SK-N-SH (cell line): Measurements from ENCODE around the gene HIVEP2. TPM values are rescaled to one million over a fixed set of nuclear protein-coding genes. Genes with fewer than 3 reads are reported as not detected.
A peak's percentile ranks its signal among the peaks of the same experiment; 100 is the strongest.

Experiments used
- CTCF ChIA-PET: fragments of 300-600, 350-600 bp; formaldehyde crosslinking; extraction: SDS; loops from one replicate; lab custom pipeline; 2021; lab: Yijun Ruan, JAX
- POLR2A ChIA-PET: fragments of 350-600 bp; sonication (Branson Sonifier 250); formaldehyde crosslinking; extraction: SDS; loops from one replicate; lab custom pipeline; 2020; ENCODE audit warnings: antibody characterized with exemption, inconsistent platforms; lab: Yijun Ruan, JAX
- DNase-seq: peaks from one replicate; pipeline ENCODE4 v3.0.0; 2012
- H2AFZ ChIP-seq: fragments of 200-600 bp; sonication (generic); 2 replicates; pipeline ENCODE4 v1.8.1; 2016; ENCODE audit warnings: antibody characterized with exemption, mild to moderate bottlenecking, low read depth
- H3F3A ChIP-seq: fragments of 200-600 bp; sonication (generic); replicated peaks from 2 replicates; pipeline ENCODE3; 2016; ENCODE audit warnings: antibody characterized with exemption, mild to moderate bottlenecking; ENCODE audit not compliant: insufficient read depth
- H3K27ac ChIP-seq, 2 experiments: fragments of 200-500 bp in 1 of 2; fragments of 200-600 bp in 1 of 2; sonication (Bioruptor generic) in 1 of 2; sonication (generic), shearing (Covaris generic) in 1 of 2; 2 replicates each; pipeline versions ENCODE4 v1.5.1 to v1.6.1; 2014 to 2016; ENCODE audit warnings: low read depth in 2 of 2, inconsistent platforms in 1 of 2, low read length in 1 of 2, mild to moderate bottlenecking in 1 of 2, mixed read lengths in 1 of 2
- H3K27me3 ChIP-seq: fragments of 200-600 bp; sonication (generic), shearing (Covaris generic); 2 replicates; pipeline ENCODE4 v1.6.1; 2016; ENCODE audit warnings: mixed run types; ENCODE audit not compliant: insufficient read depth
- H3K36me3 ChIP-seq, 2 experiments: fragments of 200-500 bp in 1 of 2; fragments of 200-600 bp in 1 of 2; sonication (Bioruptor generic) in 1 of 2; sonication (generic) in 1 of 2; replicated peaks in 1 of 2; 2 replicates each; pipeline versions ENCODE3 to v1.5.1; 2014 to 2016; ENCODE audit warnings: low read length in 1 of 2, mild to moderate bottlenecking in 1 of 2; ENCODE audit not compliant: insufficient read depth in 2 of 2, control insufficient read depth in 1 of 2
- H3K4me1 ChIP-seq, 2 experiments: fragments of 200-500 bp in 1 of 2; fragments of 200-600 bp in 1 of 2; sonication (Bioruptor generic) in 1 of 2; sonication (generic), shearing (Covaris generic) in 1 of 2; 2 replicates each; pipeline versions ENCODE4 v1.5.1 to v1.6.1; 2014 to 2016; ENCODE audit warnings: low read depth in 1 of 2, low read length in 1 of 2, mixed run types in 1 of 2; ENCODE audit not compliant: insufficient read depth in 2 of 2, control insufficient read depth in 1 of 2
- H3K4me2 ChIP-seq: fragments of 200-600 bp; sonication (generic), shearing (Covaris generic); 2 replicates; pipeline ENCODE4 v1.6.1; 2017; ENCODE audit warnings: mixed run types
- H3K4me3 ChIP-seq, 2 experiments: fragments of 200-500 bp in 1 of 2; fragments of 200-600 bp in 1 of 2; sonication (Bioruptor generic) in 1 of 2; sonication (generic), shearing (Covaris generic) in 1 of 2; 2 replicates each; pipeline versions ENCODE4 v1.5.1 to v1.8.1; 2014 to 2016; ENCODE audit warnings: low read depth in 2 of 2, inconsistent platforms in 1 of 2, low read length in 1 of 2, mild to moderate bottlenecking in 1 of 2, mixed read lengths in 1 of 2, moderate library complexity in 1 of 2
- H3K79me2 ChIP-seq: fragments of 200-600 bp; sonication (generic); 2 replicates; pipeline ENCODE4 v1.8.1; 2017; ENCODE audit warnings: mild to moderate bottlenecking; ENCODE audit not compliant: insufficient read depth
- H3K9ac ChIP-seq: fragments of 200-600 bp; sonication (generic); 2 replicates; pipeline ENCODE4 v1.6.1; 2017; ENCODE audit warnings: mixed run types
- H3K9me2 ChIP-seq: fragments of 200-600 bp; sonication (generic); 2 replicates; pipeline ENCODE4 v1.6.1; 2017; ENCODE audit warnings: mixed run types
- H3K9me3 ChIP-seq: fragments of 200-600 bp; sonication (generic); 2 replicates; pipeline ENCODE4 v1.6.1; 2017; ENCODE audit warnings: mixed run types, mild to moderate bottlenecking, moderate library complexity
- H4K20me1 ChIP-seq: fragments of 200-600 bp; sonication (generic); 2 replicates; pipeline ENCODE4 v1.6.1; 2017; ENCODE audit warnings: mild to moderate bottlenecking, mixed run types; ENCODE audit not compliant: insufficient read depth
- CHD2 ChIP-seq: fragments of 150-350 bp; IDR thresholded peaks from 2 replicates; pipeline ENCODE4 v1.6.1; 2018; ENCODE audit warnings: low read length; ENCODE audit not compliant: partially characterized antibody
- FOXJ3 ChIP-seq: sonication (generic); formaldehyde crosslinking; IDR thresholded peaks from 2 replicates; pipeline ENCODE4 v1.5.1; 2020; ENCODE audit warnings: mild to moderate bottlenecking, missing genetic modification reagents
- GABPA ChIP-seq: IDR thresholded peaks from 2 replicates; pipeline ENCODE4 v1.4.0; 2012; ENCODE audit warnings: low read depth, mild to moderate bottlenecking
- GATA2 ChIP-seq: sonication (generic); formaldehyde crosslinking; IDR thresholded peaks from 2 replicates; pipeline ENCODE4 v1.5.0; 2020; ENCODE audit warnings: mild to moderate bottlenecking, missing genetic modification reagents
- JUND ChIP-seq: IDR thresholded peaks from 2 replicates; pipeline ENCODE4 v1.4.0; 2012
- MAX ChIP-seq: IDR thresholded peaks from 2 replicates; pipeline ENCODE4 v1.4.0; 2012; ENCODE audit warnings: low read depth
- NRF1 ChIP-seq: IDR thresholded peaks from 2 replicates; pipeline ENCODE4 v1.6.1; 2012; ENCODE audit warnings: low read depth, mild to moderate bottlenecking, low read length
- PBX3 ChIP-seq: IDR thresholded peaks from 2 replicates; pipeline ENCODE4; 2012
- RCOR1 ChIP-seq: fragments of 150-350 bp; IDR thresholded peaks from 2 replicates; pipeline ENCODE4 v1.6.1; 2017; ENCODE audit warnings: antibody characterized with exemption, low read length
- RXRA ChIP-seq: IDR thresholded peaks from 2 replicates; pipeline ENCODE4 v1.4.0; 2012; ENCODE audit warnings: low read depth, mild to moderate bottlenecking, borderline replicate concordance
- TAF1 ChIP-seq: IDR thresholded peaks from 2 replicates; pipeline ENCODE4 v1.6.1; 2012; ENCODE audit warnings: low read depth, mild to moderate bottlenecking, low read length, moderate library complexity, borderline replicate concordance
- TCF12 ChIP-seq: IDR thresholded peaks from 2 replicates; pipeline ENCODE4 v1.4.0; 2012
- YY1 ChIP-seq: IDR thresholded peaks from 2 replicates; pipeline ENCODE4 v1.4.0; 2012; ENCODE audit warnings: low read depth, mild to moderate bottlenecking
- WGBS: methylation state at CpG from one replicate; pipeline ENCODE4 v1.1.6; 2017; ENCODE audit warnings: low lambda C conversion rate; 5-methylcytosine and 5-hydroxymethylcytosine counted together
- polyA plus RNA-seq, 3 experiments: library from polyadenylated mRNA; depleted of rRNA; stranded (reverse); fragments of >200 nt; gene quantifications; 2 replicates each; pipeline ENCODE4 v1.2.3, GENCODE V29; 2012

Gene HIVEP2
- polyA plus RNA-seq, 1 of the 3 experiments (the other 2 are of a cell fraction), result 2.5 TPM

- Histone ChIP-seq H3K9me2 (no peaks in the 10 kb centered on the region), H3K27me3 (no peaks in the 10 kb centered on the region)
- POLR2A ChIA-PET, result no interaction called here
These were observed 105.9 kb downstream of the HIVEP2 start for GRCh38 chr6:142838821-142839685.

GRCh38 chr6:142835787-142836535 is 109.0 kb downstream of the HIVEP2 start:
- H3K4me3 ChIP-seq, result no peak overlapping the region
- peaks cover 9 to 11% of the 10 kb centered on the region in 2 experiments; a peak in 3 of 4 replicates for H3K4me1 ChIP-seq
- peaks cover 16% of the 10 kb centered on the region for H3F3A ChIP-seq
- 97% methylated on average over 3 of the region's 3 CpGs for WGBS
- ChIA-PET POLR2A (no interaction called here), CTCF (interaction anchor here (0.8 to 1.8 kb wide), 7 partner anchors 8 to 143 kb away, joined by 3 to 7 read pairs (median 4); no protein-coding TSS in a partner anchor)
- no peaks in the 10 kb centered on the region for H3K9me2 ChIP-seq
- no peak overlapping the region for H3K4me2 ChIP-seq
- no peaks in the 10 kb centered on the region for H4K20me1 ChIP-seq
- no peak overlapping the region; a peak in 1 of 4 replicates for H3K27ac ChIP-seq
- no peak overlapping the region for H2AFZ ChIP-seq
- DNase-seq, result no peak
- H3K9me3 ChIP-seq, result no peaks in the 10 kb centered on the region
- peaks cover 0 to 4% of the 10 kb centered on the region in 2 experiments for H3K36me3 ChIP-seq
- no peaks in the 10 kb centered on the region for H3K27me3 ChIP-seq
- no peak overlapping the region for H3K9ac ChIP-seq
- H3K79me2 ChIP-seq, result peaks cover 56% of the 10 kb centered on the region
- TF ChIP-seq MAX (no peak), NRF1 (no peak)
- TF ChIP-seq, all 33 proteins: peak for 0

More at GRCh38 chr6:142838821-142839685, 105.9 kb downstream of the HIVEP2 start:
- H3K4me3 ChIP-seq, result no peak overlapping the region
- H3K27ac ChIP-seq, result peak overlapping the region in 1 of 2 experiments; percentile 34; a peak in 2 of 4 replicates
- peaks cover 60% of the 10 kb centered on the region for H3K79me2 ChIP-seq
- no peak overlapping the region for H3K9ac ChIP-seq
- peaks cover 0 to 3% of the 10 kb centered on the region in 2 experiments for H3K36me3 ChIP-seq
- peaks cover 20 to 23% of the 10 kb centered on the region in 2 experiments for H3K4me1 ChIP-seq
- CTCF ChIA-PET, result no interaction called here
- DNase-seq, result no peak
- WGBS, result 82% methylated on average over 7 of the region's 7 CpGs
- H4K20me1 ChIP-seq, result no peaks in the 10 kb centered on the region
- H2AFZ ChIP-seq, result no peak overlapping the region
- no peaks in the 10 kb centered on the region for H3K9me3 ChIP-seq
- H3F3A ChIP-seq, result peaks cover 27% of the 10 kb centered on the region
- TF ChIP-seq JUND, result peak; percentile 19; the same call in 1 of the 2 replicates
- 0 out of 2 replicates have a peak, but pooled peaks have one; percentile 8 for TF ChIP-seq TCF12
- TF ChIP-seq GABPA, result no peak
- TF ChIP-seq CHD2, result no peak
- TF ChIP-seq FOXJ3, result no peak
- no peak for TF ChIP-seq TAF1
- TF ChIP-seq YY1, result no peak
- TF ChIP-seq GATA2 (CRISPR knock-in tag), result no peak
- TF ChIP-seq PBX3, result peak; percentile 34; the same call in 1 of the 2 replicates
- no peak for TF ChIP-seq RCOR1
- no peak for TF ChIP-seq RXRA
- TF ChIP-seq, all 33 proteins: peak for 3
- H3K4me2 ChIP-seq, result no peak overlapping the region
